DND-41 (cell line): Measurements from ENCODE around the gene JKAMP.

Source experiments
- ATAC-seq: fragments of 200-7000 bp; cut with Tn5 transposase; 3 replicates; pipeline ENCODE4 v1.9.1; 2021; ENCODE audit warnings: low read depth; ENCODE audit not compliant: insufficient read depth
- DNase-seq: peaks from one replicate; pipeline ENCODE4 v3.0.0-alpha.2; 2020
- H2AFZ ChIP-seq: 2 replicates; pipeline ENCODE4 v1.6.0; 2012; ENCODE audit warnings: low read depth, low read length
- H3K27ac ChIP-seq: 2 replicates; pipeline ENCODE4 v1.5.1; 2012; ENCODE audit warnings: low read length, inconsistent platforms
- H3K27me3 ChIP-seq: fragments of 200-600 bp; sonication (generic); 2 replicates; pipeline ENCODE4 v1.6.0; 2012; ENCODE audit warnings: low read length, mild to moderate bottlenecking, inconsistent platforms; ENCODE audit not compliant: insufficient read depth, poor library complexity
- H3K36me3 ChIP-seq: 2 replicates; pipeline ENCODE4 v1.5.1; 2012; ENCODE audit warnings: low read length, inconsistent platforms; ENCODE audit not compliant: insufficient read depth
- H3K4me1 ChIP-seq: 2 replicates; pipeline ENCODE4 v1.5.1; 2012; ENCODE audit warnings: mild to moderate bottlenecking, low read length; ENCODE audit not compliant: insufficient read depth
- H3K4me2 ChIP-seq: 2 replicates; pipeline ENCODE4 v1.6.0; 2012; ENCODE audit warnings: mild to moderate bottlenecking, moderate library complexity, low read length, inconsistent platforms; ENCODE audit not compliant: insufficient read depth
- H3K4me3 ChIP-seq, 2 experiments: fragments of 200-600 bp in 1 of 2; shearing (Covaris generic) in 1 of 2; 2 replicates each; pipeline ENCODE4 v1.5.1; 2012 to 2016; ENCODE audit warnings: inconsistent platforms in 2 of 2, low read length in 2 of 2, mild to moderate bottlenecking in 2 of 2, low read depth in 1 of 2, moderate library complexity in 1 of 2
- H3K79me2 ChIP-seq: 2 replicates; pipeline ENCODE4 v1.6.0; 2012; ENCODE audit warnings: low read length, inconsistent platforms; ENCODE audit not compliant: insufficient read depth
- H3K9ac ChIP-seq: 2 replicates; pipeline ENCODE4 v1.6.0; 2012; ENCODE audit warnings: low read depth, mild to moderate bottlenecking, inconsistent platforms, low read length, moderate library complexity
- H3K9me3 ChIP-seq: 2 replicates; pipeline ENCODE4 v1.5.1; 2012; ENCODE audit warnings: low read length, moderate library complexity, mild to moderate bottlenecking, inconsistent platforms; ENCODE audit not compliant: insufficient read depth, severe bottlenecking
- H4K20me1 ChIP-seq: 2 replicates; pipeline ENCODE4 v1.6.0; 2012; ENCODE audit warnings: low read length; ENCODE audit not compliant: insufficient read depth
- EZH2 ChIP-seq: IDR thresholded peaks from 3 replicates; pipeline ENCODE4 v1.6.1; 2012; ENCODE audit warnings: borderline replicate concordance, low read depth, mild to moderate bottlenecking, moderate library complexity, low read length, inconsistent platforms; ENCODE audit not compliant: severe bottlenecking
- TF ChIP-seq, protein P1 (sequence below): IDR thresholded peaks from 2 replicates; pipeline ENCODE4 v1.5.1; 2012; ENCODE audit warnings: borderline replicate concordance, low read length, moderate library complexity, mild to moderate bottlenecking; ENCODE audit not compliant: poor library complexity, severe bottlenecking; ENCODE audit errors: extremely low read depth

JKAMP gene

DNA sequence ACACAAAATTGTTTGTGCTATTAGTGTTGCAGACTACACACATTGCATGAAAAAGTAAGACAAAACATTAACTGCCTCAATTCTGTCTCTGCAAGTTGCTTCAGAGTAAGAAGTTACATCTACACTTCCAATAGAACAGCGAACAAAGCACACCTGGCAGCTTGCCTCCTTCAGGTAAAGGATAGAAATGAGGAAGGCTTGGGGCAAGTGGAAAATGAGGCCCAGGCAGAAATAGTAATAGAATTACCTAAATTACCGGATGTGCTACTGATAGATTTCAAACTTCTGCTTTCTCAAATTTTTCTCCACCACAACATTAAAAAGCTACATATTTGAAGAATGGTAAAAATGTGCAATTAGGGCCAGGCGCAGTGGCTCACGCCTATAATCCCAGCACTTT is 54.6 kb downstream of the JKAMP start:
- Histone ChIP-seq H3K36me3 (no peaks in the 10 kb centered on the region), H3K27ac (no peak overlapping the region), H3K4me2 (no peak overlapping the region), H3K9ac (no peak overlapping the region), H3K27me3 (peaks cover 2% of the 10 kb centered on the region), H3K4me1 (no peaks in the 10 kb centered on the region), H2AFZ (no peak overlapping the region), H3K4me3 (no peak overlapping the region), H3K9me3 (no peaks in the 10 kb centered on the region), H3K79me2 (no peaks in the 10 kb centered on the region), H4K20me1 (no peaks in the 10 kb centered on the region)
- TF ChIP-seq EZH2 = no peak
- TF ChIP-seq, protein P1, sequence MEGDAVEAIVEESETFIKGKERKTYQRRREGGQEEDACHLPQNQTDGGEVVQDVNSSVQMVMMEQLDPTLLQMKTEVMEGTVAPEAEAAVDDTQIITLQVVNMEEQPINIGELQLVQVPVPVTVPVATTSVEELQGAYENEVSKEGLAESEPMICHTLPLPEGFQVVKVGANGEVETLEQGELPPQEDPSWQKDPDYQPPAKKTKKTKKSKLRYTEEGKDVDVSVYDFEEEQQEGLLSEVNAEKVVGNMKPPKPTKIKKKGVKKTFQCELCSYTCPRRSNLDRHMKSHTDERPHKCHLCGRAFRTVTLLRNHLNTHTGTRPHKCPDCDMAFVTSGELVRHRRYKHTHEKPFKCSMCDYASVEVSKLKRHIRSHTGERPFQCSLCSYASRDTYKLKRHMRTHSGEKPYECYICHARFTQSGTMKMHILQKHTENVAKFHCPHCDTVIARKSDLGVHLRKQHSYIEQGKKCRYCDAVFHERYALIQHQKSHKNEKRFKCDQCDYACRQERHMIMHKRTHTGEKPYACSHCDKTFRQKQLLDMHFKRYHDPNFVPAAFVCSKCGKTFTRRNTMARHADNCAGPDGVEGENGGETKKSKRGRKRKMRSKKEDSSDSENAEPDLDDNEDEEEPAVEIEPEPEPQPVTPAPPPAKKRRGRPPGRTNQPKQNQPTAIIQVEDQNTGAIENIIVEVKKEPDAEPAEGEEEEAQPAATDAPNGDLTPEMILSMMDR = no peak
- DNase-seq = no peak
- ATAC-seq = no peak

DNA sequence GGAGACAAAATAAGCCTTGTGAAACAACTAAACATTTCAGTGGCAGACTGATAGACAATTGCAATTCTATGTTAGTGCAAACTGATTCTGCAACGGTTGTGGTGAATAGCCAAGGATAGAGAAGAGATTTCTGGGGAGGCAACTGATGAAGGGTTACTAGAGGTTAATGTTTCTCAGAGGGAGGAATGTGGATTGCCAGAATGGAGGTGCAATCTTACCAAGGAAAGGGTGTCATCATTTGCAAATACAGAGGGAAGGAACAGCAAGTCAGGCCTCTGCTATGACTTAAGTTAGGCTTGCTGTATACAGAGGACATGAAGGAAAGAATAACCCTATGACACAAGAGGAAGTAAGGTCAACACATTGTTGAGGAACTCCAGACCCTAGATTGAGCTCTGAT is 56.5 kb downstream of the JKAMP start:
- H3K4me1 ChIP-seq = no peaks in the 10 kb centered on the region
- no peak for ATAC-seq
- H3K79me2 ChIP-seq = no peaks in the 10 kb centered on the region
- no peak overlapping the region for H3K4me2 ChIP-seq
- no peak overlapping the region for H3K9ac ChIP-seq
- no peak overlapping the region for H2AFZ ChIP-seq
- peaks cover 2% of the 10 kb centered on the region for H3K27me3 ChIP-seq
- no peaks in the 10 kb centered on the region for H3K9me3 ChIP-seq
- no peaks in the 10 kb centered on the region for H4K20me1 ChIP-seq
- no peak overlapping the region for H3K4me3 ChIP-seq
- TF ChIP-seq, protein P1 = no peak
- no peak for TF ChIP-seq EZH2
- no peaks in the 10 kb centered on the region for H3K36me3 ChIP-seq
- H3K27ac ChIP-seq = no peak overlapping the region
- DNase-seq = no peak

DNA sequence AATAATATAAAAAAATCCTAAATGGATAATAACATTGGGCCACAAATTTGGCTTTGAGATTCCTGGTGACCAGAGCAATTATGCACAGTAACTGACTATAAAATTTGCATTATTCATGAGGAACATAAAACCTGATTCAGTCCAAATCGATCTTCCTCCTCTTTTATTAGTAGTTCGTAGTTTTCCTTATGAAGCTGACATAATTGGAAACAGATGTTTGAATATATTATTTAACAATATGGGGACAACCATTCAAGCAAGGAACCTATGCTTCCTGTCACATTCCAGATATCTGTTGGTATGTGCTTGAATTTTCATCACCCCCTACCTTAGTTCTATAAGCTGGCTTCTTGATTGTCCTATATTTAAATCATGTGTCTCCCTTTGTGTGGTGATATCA is 57.4 kb downstream of the JKAMP start:
- Histone ChIP-seq H3K79me2 (no peaks in the 10 kb centered on the region), H3K27ac (no peak overlapping the region), H3K4me3 (no peak overlapping the region), H2AFZ (no peak overlapping the region), H3K27me3 (peaks cover 2% of the 10 kb centered on the region), H3K36me3 (no peaks in the 10 kb centered on the region), H4K20me1 (no peaks in the 10 kb centered on the region), H3K4me2 (no peak overlapping the region), H3K9me3 (no peaks in the 10 kb centered on the region), H3K4me1 (no peaks in the 10 kb centered on the region), H3K9ac (no peak overlapping the region)
- DNase-seq = no peak
- TF ChIP-seq, protein P1 = no peak
- no peak for TF ChIP-seq EZH2
- no peak for ATAC-seq

DNA sequence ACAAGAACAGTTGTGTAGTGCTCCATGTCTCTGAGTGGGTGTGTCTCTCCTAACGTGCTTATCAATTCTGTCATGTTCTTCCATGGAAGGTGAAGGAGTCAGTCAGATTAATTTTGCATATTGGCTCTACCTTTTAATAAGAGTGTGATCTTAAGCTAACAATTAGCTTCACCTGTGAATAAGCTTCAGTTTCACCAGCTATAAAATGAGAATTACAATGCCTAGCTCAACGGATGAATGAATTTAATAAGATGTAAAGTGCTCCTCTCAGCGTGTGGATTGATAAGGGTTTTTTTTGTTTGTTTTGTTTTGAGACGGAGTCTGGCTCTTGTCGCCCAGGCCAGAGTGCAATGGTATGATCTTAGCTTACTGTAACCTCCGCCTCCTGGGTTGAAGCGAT is 59.6 kb downstream of the JKAMP start:
- Histone ChIP-seq H3K4me1 (no peaks in the 10 kb centered on the region), H2AFZ (no peak overlapping the region), H3K27ac (no peak overlapping the region), H3K79me2 (no peaks in the 10 kb centered on the region), H4K20me1 (no peaks in the 10 kb centered on the region), H3K27me3 (no peaks in the 10 kb centered on the region), H3K36me3 (no peaks in the 10 kb centered on the region), H3K4me2 (no peak overlapping the region), H3K4me3 (no peak overlapping the region), H3K9me3 (no peaks in the 10 kb centered on the region), H3K9ac (no peak overlapping the region)
- no peak for DNase-seq
- ATAC-seq = no peak
- TF ChIP-seq, protein P1 = no peak
- no peak for TF ChIP-seq EZH2
